ENCODE measurements around the gene ELK4.

- TF ChIP-seq CTCF (conservative IDR thresholded peaks at IDR 0.05; ENCODE audit: low read depth in 2 of 2) (no peak), EZH2 (IDR thresholded peaks at IDR 0.05; ENCODE audit: low read depth, unreplicated experiment) (no peak), ETS1 (IDR thresholded peaks at IDR 0.05) (no peak), CREB1 (CRISPR knock-in tag; IDR thresholded peaks at IDR 0.05; ENCODE audit: low read depth) (no peak), EZH2phosphoT487 (IDR thresholded peaks at IDR 0.05; ENCODE audit: unreplicated experiment) (no peak), POLR2AphosphoS5 (IDR thresholded peaks at IDR 0.05; ENCODE audit: low read depth) (no peak), REST (IDR thresholded peaks at IDR 0.05; ENCODE audit: unreplicated experiment) (no peak), NANOG (IDR thresholded peaks at IDR 0.05; ENCODE audit: borderline replicate concordance) (no peak), ZNF462 (CRISPR knock-in tag; IDR thresholded peaks at IDR 0.05) (no peak), JUNB (IDR thresholded peaks at IDR 0.05; ENCODE audit: unreplicated experiment) (no peak), ZNF331 (CRISPR knock-in tag; IDR thresholded peaks at IDR 0.05; ENCODE audit: low read depth) (no peak)
These were observed 21.2 kb upstream of the ELK4 start for GRCh38 chr1:205652984-205653383.

Measured in GM23338 (cell line).